Esophagus muscularis mucosa (tissue), 4 donors: Measurements from ENCODE around the gene RBMS3. TPM values are rescaled to one million over a fixed set of nuclear protein-coding genes. Genes with fewer than 3 reads are reported as not detected.
A peak's percentile ranks its signal among the peaks of the same experiment; 100 is the strongest.

Source experiments
- DNase-seq: peaks from one replicate; pipeline ENCODE4 v3.0.0-alpha.2; 2017; ENCODE audit errors: extremely low spot score
- H3K27ac ChIP-seq, 4 donors: fragments of 200-600 bp; sonication (generic); replicated peaks in 1 of 4; 1 replicate in 3 of 4; 2 replicates in 1 of 4; pipeline ENCODE4 v1.5.1; 2016 to 2019; ENCODE audit warnings: mild to moderate bottlenecking in 1 of 4
- H3K27me3 ChIP-seq, 4 donors: fragments of 200-600 bp; sonication (generic); one replicate each; pipeline versions ENCODE4 v1.5.1 to v1.6.0; 2016 to 2019
- H3K36me3 ChIP-seq, 4 donors: fragments of 200-600 bp; sonication (generic); one replicate each; pipeline ENCODE4 v1.5.1; 2016 to 2019
- H3K4me1 ChIP-seq, 4 donors: fragments of 200-600 bp; sonication (generic); one replicate each; pipeline ENCODE4 v1.5.1; 2016 to 2019
- H3K4me3 ChIP-seq, 4 donors: fragments of 200-600 bp; sonication (generic); 1 replicate in 2 of 4; 2 replicates in 2 of 4; pipeline ENCODE4 v1.5.1; 2016 to 2019; ENCODE audit warnings: mild to moderate bottlenecking in 4 of 4, moderate library complexity in 1 of 4
- H3K9me3 ChIP-seq, 4 donors: fragments of 200-600 bp; sonication (generic); 1 replicate in 3 of 4; 2 replicates in 1 of 4; pipeline ENCODE4 v1.5.1; 2016 to 2019
- EP300 ChIP-seq: sonication (generic); formaldehyde crosslinking; IDR thresholded peaks from one replicate; pipeline ENCODE4 v1.6.1; 2017; ENCODE audit warnings: antibody characterized with exemption
- POLR2A ChIP-seq: fragments of 450-650 bp; IDR thresholded peaks from one replicate; pipeline ENCODE4 v1.6.1; 2017; ENCODE audit warnings: antibody characterized with exemption, moderate library complexity, mild to moderate bottlenecking, low read depth
- POLR2AphosphoS5 ChIP-seq, 2 donors: sonication (generic); formaldehyde crosslinking; IDR thresholded peaks; one replicate each; pipeline ENCODE4 v1.6.1; 2017; ENCODE audit warnings: antibody characterized with exemption in 2 of 2
- WGBS: methylation state at CpG from one replicate; pipeline ENCODE4 v1.1.5; 2018; 5-methylcytosine and 5-hydroxymethylcytosine counted together
- intact Hi-C: fragments of 100-400 bp; cut with DNase I; formaldehyde crosslinking; loops from one replicate; pipeline ENCODE4 v1.15.1; 2023
- total RNA-seq, 4 donors: library from RNA; depleted of rRNA; stranded (reverse); fragments of >200 nt; gene quantifications; one replicate each; pipeline versions ENCODE4 v1.1.0 to v1.2.1, GENCODE V29; 2016
- TF ChIP-seq, protein P1 (sequence below), 3 experiments: fragments of 200-600 bp in 2 of 3; fragments of 450-650 bp in 1 of 3; sonication (generic) in 2 of 3; IDR thresholded peaks; one replicate each; pipeline ENCODE4 v1.5.1; 2017 to 2019; ENCODE audit warnings: antibody characterized with exemption in 3 of 3, mild to moderate bottlenecking in 2 of 3, moderate library complexity in 1 of 3

Gene RBMS3
- total RNA-seq, 4 donors from 2014 or later = 53.0 to 81.5 (median 61.2) TPM

- H3K27ac ChIP-seq = no peak overlapping the region
Measured at GRCh38 chr3:29751647-29752314, 470.9 kb downstream of the RBMS3 start.

GRCh38 chr3:29754346-29754745 lies 473.5 kb downstream of the RBMS3 start:
- Histone ChIP-seq H3K36me3 (no peaks in the 10 kb centered on the region), H3K9me3 (no peaks in the 10 kb centered on the region), H3K4me3 (no peak overlapping the region), H3K4me1 (peaks cover 25 to 45% (median 33%) of the 10 kb centered on the region in 4 donors), H3K27me3 (no peaks in the 10 kb centered on the region), H3K27ac (no peak overlapping the region)
- intact Hi-C loops = no loop called here
- no peak for TF ChIP-seq EP300
- TF ChIP-seq, protein P1, sequence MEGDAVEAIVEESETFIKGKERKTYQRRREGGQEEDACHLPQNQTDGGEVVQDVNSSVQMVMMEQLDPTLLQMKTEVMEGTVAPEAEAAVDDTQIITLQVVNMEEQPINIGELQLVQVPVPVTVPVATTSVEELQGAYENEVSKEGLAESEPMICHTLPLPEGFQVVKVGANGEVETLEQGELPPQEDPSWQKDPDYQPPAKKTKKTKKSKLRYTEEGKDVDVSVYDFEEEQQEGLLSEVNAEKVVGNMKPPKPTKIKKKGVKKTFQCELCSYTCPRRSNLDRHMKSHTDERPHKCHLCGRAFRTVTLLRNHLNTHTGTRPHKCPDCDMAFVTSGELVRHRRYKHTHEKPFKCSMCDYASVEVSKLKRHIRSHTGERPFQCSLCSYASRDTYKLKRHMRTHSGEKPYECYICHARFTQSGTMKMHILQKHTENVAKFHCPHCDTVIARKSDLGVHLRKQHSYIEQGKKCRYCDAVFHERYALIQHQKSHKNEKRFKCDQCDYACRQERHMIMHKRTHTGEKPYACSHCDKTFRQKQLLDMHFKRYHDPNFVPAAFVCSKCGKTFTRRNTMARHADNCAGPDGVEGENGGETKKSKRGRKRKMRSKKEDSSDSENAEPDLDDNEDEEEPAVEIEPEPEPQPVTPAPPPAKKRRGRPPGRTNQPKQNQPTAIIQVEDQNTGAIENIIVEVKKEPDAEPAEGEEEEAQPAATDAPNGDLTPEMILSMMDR (IDR thresholded peaks at IDR 0.05) = no peak
- TF ChIP-seq POLR2A = no peak
- no peak for TF ChIP-seq POLR2AphosphoS5 (IDR thresholded peaks at IDR 0.05)
- 100% methylated on average over 1 of the region's 1 CpG for WGBS
- no peak for DNase-seq

More at GRCh38 chr3:29751647-29752314, 470.9 kb downstream of the RBMS3 start:
- intact Hi-C loops = no loop called here
- Histone ChIP-seq H3K4me3 (no peak overlapping the region), H3K36me3 (no peaks in the 10 kb centered on the region), H3K27me3 (no peaks in the 10 kb centered on the region), H3K9me3 (no peaks in the 10 kb centered on the region), H3K4me1 (peaks cover 7 to 37% (median 28%) of the 10 kb centered on the region in 4 donors)
- DNase-seq = no peak
- 85% methylated on average over 7 of the region's 9 CpGs for WGBS
- no peak for TF ChIP-seq POLR2A
- TF ChIP-seq EP300 = no peak
- no peak for TF ChIP-seq POLR2AphosphoS5 (IDR thresholded peaks at IDR 0.05)
- TF ChIP-seq, protein P1 (IDR thresholded peaks at IDR 0.05) = no peak

GRCh38 chr3:29755416-29755815 lies 474.5 kb downstream of the RBMS3 start:
- intact Hi-C loops = loop anchor here (5.0 kb wide), 2 partner anchors 228 to 473 kb away; partner anchors contain the start of gene RBMS3
- 54% methylated on average over 1 of the region's 1 CpG for WGBS
- no peaks in the 10 kb centered on the region for H3K9me3 ChIP-seq
- no peak overlapping the region for H3K27ac ChIP-seq
- H3K4me1 ChIP-seq = peaks cover 36 to 55% (median 43%) of the 10 kb centered on the region in 4 donors
- DNase-seq = no peak
- H3K4me3 ChIP-seq = no peak overlapping the region
- H3K27me3 ChIP-seq = no peaks in the 10 kb centered on the region
- H3K36me3 ChIP-seq = no peaks in the 10 kb centered on the region
- TF ChIP-seq EP300 = no peak

DNA sequence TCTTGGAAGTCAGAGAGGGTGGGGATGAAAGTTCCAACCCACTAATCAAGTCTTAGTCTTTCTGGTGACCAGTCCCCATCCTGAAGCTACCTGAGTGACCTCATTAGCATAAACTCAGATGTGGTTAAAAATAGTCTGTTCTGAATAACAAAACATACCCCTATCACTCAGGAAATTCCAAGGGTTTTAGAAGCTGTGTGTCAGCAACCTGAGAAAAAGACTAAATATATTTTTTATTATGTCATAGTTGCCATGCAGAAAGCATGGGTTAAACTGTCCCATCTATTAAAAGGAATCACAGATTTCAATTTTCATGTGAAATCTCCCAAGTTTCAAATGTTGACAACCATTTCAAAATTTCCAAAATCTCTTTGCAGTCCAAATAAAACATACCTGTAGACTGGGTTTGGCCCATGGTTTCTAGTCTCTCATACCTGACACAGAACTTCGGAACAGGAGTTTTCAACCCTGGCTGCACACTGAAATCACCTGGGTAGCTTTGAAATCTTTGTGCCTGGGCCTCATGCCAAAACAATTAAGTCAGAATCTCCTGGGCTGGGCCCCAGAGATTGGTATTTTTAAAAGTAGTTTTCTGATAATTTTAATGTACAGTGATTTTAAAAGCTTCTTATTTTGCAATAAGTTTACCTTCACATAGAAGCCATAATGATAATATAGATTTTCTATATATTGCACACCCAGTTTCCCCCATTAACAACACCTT lies 476.3 kb downstream of the RBMS3 start:
- peaks cover 35 to 57% (median 50%) of the 10 kb centered on the region in 4 donors for H3K4me1 ChIP-seq
- no peaks in the 10 kb centered on the region for H3K9me3 ChIP-seq
- TF ChIP-seq POLR2AphosphoS5 (IDR thresholded peaks at IDR 0.05) = no peak
- TF ChIP-seq, protein P1 (IDR thresholded peaks at IDR 0.05) = no peak
- TF ChIP-seq EP300 = no peak
- no peak for TF ChIP-seq POLR2A
- WGBS = 70% methylated on average over 1 of the region's 1 CpG
- no peak overlapping the region for H3K4me3 ChIP-seq
- DNase-seq = no peak
- H3K27ac ChIP-seq = peak overlapping the region in 3 of 4 donors; percentile 64 to 78 (median 76)
- intact Hi-C loops = loop anchor here (5.0 kb wide), 2 partner anchors 230 to 475 kb away; partner anchors contain the start of gene RBMS3
- H3K27me3 ChIP-seq = no peaks in the 10 kb centered on the region
- no peaks in the 10 kb centered on the region for H3K36me3 ChIP-seq

GRCh38 chr3:29758108-29758433 lies 477.2 kb downstream of the RBMS3 start:
- H3K36me3 ChIP-seq = no peaks in the 10 kb centered on the region
- TF ChIP-seq POLR2A (no peak), POLR2AphosphoS5 (IDR thresholded peaks at IDR 0.05) (no peak), EP300 (no peak)
- TF ChIP-seq, protein P1 (IDR thresholded peaks at IDR 0.05) = no peak
- H3K4me1 ChIP-seq = peaks cover 35 to 52% (median 50%) of the 10 kb centered on the region in 4 donors
- no peak for DNase-seq
- no peaks in the 10 kb centered on the region for H3K27me3 ChIP-seq
- H3K27ac ChIP-seq = peak overlapping the region; percentile 62 to 78 (median 70)
- no peak overlapping the region for H3K4me3 ChIP-seq
- no peaks in the 10 kb centered on the region for H3K9me3 ChIP-seq
- intact Hi-C loops = loop anchor here (5.0 kb wide), 2 partner anchors 231 to 476 kb away; partner anchors contain the start of gene RBMS3
